ENCODE results near the gene FAM168A.

- no peak for TF ChIP-seq ZNF232 (CRISPR knock-in tag; IDR thresholded peaks at IDR 0.05)
- TF ChIP-seq CTCF (IDR thresholded peaks at IDR 0.05) = no peak
- TF ChIP-seq ATF6 (CRISPR knock-in tag; IDR thresholded peaks at IDR 0.05) = no peak
- TF ChIP-seq RELA (CRISPR knock-in tag; IDR thresholded peaks at IDR 0.05; ENCODE audit: borderline replicate concordance) = no peak
- no peak for TF ChIP-seq ZNF416 (CRISPR knock-in tag; IDR thresholded peaks at IDR 0.05)
- no peak for TF ChIP-seq CBFB (CRISPR knock-in tag; IDR thresholded peaks at IDR 0.05; ENCODE audit: low read depth)
Observed at GRCh38 chr11:73530109-73530508, 67.8 kb downstream of the FAM168A start.
